MCF 10A (cell line): ENCODE measurements around the gene GPR26. TPM values are rescaled to one million over a fixed set of nuclear protein-coding genes. Genes with fewer than 3 reads are reported as not detected.

Experiments used
- BruUV-seq: library from RNA; stranded (reverse); fragments of 400-500 nt; replicated peaks from 2 replicates; lab custom pipeline; 2021; lab: Mats Ljungman, UMichigan
- CTCF ChIA-PET: fragments of 300-600 bp; sonication (Branson Sonifier 250); formaldehyde crosslinking; extraction: SDS; loops from one replicate; lab custom pipeline; 2021; ENCODE audit warnings: antibody characterized with exemption, inconsistent platforms; lab: Yijun Ruan, JAX
- POLR2A ChIA-PET: fragments of 300-600, 350-650 bp; sonication (Branson Sonifier 250); formaldehyde crosslinking; extraction: SDS; loops from one replicate; lab custom pipeline; 2020; ENCODE audit warnings: antibody characterized with exemption, inconsistent platforms; lab: Yijun Ruan, JAX
- DNase-seq: peaks from one replicate; pipeline ENCODE4 v3.0.0-alpha.2; 2018; ENCODE audit not compliant: unreplicated experiment
- H3K27ac Mint-ChIP-seq: one replicate; pipeline ENCODE4 v1.8.0; 2022; ENCODE audit warnings: mild to moderate bottlenecking, low read depth, mixed read lengths; ENCODE audit not compliant: unreplicated experiment
- H3K27me3 Mint-ChIP-seq: one replicate; pipeline ENCODE4 v1.8.0; 2022; ENCODE audit warnings: mixed read lengths; ENCODE audit not compliant: insufficient read depth, unreplicated experiment
- H3K36me3 Mint-ChIP-seq: one replicate; pipeline ENCODE4 v1.8.0; 2022; ENCODE audit warnings: mild to moderate bottlenecking, moderate library complexity, mixed read lengths; ENCODE audit not compliant: insufficient read depth, unreplicated experiment
- H3K4me1 Mint-ChIP-seq: one replicate; pipeline ENCODE4 v1.8.0; 2022; ENCODE audit warnings: mixed read lengths; ENCODE audit not compliant: insufficient read depth, unreplicated experiment
- H3K4me3 Mint-ChIP-seq: one replicate; pipeline ENCODE4 v1.8.0; 2022; ENCODE audit warnings: mild to moderate bottlenecking, moderate library complexity, mixed read lengths; ENCODE audit not compliant: unreplicated experiment
- H3K9me3 Mint-ChIP-seq: one replicate; pipeline ENCODE4 v1.8.0; 2022; ENCODE audit warnings: mixed read lengths; ENCODE audit not compliant: unreplicated experiment
- intact Hi-C: fragments of 100-400 bp; cut with micrococcal nuclease; formaldehyde crosslinking; loops from 2 replicates; pipeline ENCODE4 v1.14.1; 2022
- total RNA-seq: library from RNA; stranded (reverse); gene quantifications from 2 replicates; pipeline ENCODE4 v1.2.3, GENCODE V29; 2022
- TF ChIP-seq, protein P1 (sequence below): fragments of 200-600 bp; IDR thresholded peaks from one replicate; pipeline ENCODE4 v1.8.0; 2022; ENCODE audit warnings: antibody characterized with exemption, mild to moderate bottlenecking; ENCODE audit not compliant: unreplicated experiment

The GPR26 gene
- total RNA-seq, 1 experiment from 2014 or later = not detected

DNA sequence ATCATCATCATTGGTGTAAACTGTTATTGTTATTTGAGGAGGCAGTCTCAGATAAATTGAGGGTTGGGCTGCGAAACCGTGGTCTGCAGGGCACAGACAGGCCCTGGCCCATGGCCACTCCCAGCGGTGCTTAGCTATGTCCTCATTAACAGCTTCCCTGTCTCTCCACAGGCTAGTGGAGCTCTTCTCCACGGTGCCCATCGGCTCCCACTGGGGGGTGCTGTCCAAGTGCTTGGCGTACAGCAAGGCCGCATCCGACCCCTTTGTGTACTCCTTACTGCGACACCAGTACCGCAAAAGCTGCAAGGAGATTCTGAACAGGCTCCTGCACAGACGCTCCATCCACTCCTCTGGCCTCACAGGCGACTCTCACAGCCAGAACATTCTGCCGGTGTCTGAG, 21.6 kb downstream of the GPR26 start:
- H3K4me1 Mint-ChIP-seq = no peaks in the 10 kb centered on the region
- intact Hi-C loops = no loop called here

DNA sequence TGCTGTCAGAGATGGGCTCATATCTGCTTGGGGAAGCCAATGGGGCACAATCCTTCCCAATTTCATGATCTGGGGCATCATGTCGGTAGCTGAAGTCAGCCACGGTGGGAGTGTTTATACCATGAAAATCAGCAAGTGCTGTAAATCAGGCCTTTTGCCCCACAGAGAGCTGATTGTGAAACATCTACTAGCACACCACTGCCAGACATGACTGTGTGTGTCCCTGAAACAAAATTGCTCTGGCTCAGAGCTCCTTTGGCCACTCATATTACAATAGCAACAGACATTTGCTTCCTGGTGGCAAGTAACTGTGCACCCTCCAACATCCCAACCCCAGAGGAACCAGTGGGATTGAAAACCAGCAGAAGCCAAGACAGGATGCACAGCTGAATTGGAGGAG, 23.7 kb downstream of the GPR26 start:
- no TSS peak for BruUV-seq
- Mint-ChIP-seq H3K27me3 (peaks cover 51% of the 10 kb centered on the region), H3K9me3 (no peaks in the 10 kb centered on the region), H3K36me3 (no peaks in the 10 kb centered on the region), H3K4me1 (no peaks in the 10 kb centered on the region), H3K4me3 (no peak overlapping the region), H3K27ac (no peak overlapping the region)
- POLR2A ChIA-PET = no interaction called here
- TF ChIP-seq, protein P1, sequence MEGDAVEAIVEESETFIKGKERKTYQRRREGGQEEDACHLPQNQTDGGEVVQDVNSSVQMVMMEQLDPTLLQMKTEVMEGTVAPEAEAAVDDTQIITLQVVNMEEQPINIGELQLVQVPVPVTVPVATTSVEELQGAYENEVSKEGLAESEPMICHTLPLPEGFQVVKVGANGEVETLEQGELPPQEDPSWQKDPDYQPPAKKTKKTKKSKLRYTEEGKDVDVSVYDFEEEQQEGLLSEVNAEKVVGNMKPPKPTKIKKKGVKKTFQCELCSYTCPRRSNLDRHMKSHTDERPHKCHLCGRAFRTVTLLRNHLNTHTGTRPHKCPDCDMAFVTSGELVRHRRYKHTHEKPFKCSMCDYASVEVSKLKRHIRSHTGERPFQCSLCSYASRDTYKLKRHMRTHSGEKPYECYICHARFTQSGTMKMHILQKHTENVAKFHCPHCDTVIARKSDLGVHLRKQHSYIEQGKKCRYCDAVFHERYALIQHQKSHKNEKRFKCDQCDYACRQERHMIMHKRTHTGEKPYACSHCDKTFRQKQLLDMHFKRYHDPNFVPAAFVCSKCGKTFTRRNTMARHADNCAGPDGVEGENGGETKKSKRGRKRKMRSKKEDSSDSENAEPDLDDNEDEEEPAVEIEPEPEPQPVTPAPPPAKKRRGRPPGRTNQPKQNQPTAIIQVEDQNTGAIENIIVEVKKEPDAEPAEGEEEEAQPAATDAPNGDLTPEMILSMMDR = no peak
- CTCF ChIA-PET = interaction anchor here (1.2 kb wide), 1 partner anchor 42 kb away, joined by 3 read pairs; no protein-coding TSS in a partner anchor
- intact Hi-C loops = no loop called here
- no peak for DNase-seq

More for the DNA sequence above, 21.6 kb downstream of the GPR26 start:
- CTCF ChIA-PET = interaction anchor here (0.7 kb wide), 1 partner anchor 11 kb away, joined by 3 read pairs; no protein-coding TSS in a partner anchor
- H3K27ac Mint-ChIP-seq = no peak overlapping the region
- TF ChIP-seq, protein P1 = no peak
- H3K4me3 Mint-ChIP-seq = no peak overlapping the region
- no peak for DNase-seq
- peaks cover 45% of the 10 kb centered on the region for H3K27me3 Mint-ChIP-seq
- no peaks in the 10 kb centered on the region for H3K36me3 Mint-ChIP-seq
- POLR2A ChIA-PET = no interaction called here
- H3K9me3 Mint-ChIP-seq = no peaks in the 10 kb centered on the region
- BruUV-seq = no TSS peak

GRCh38 chr10:123703195-123703790, 37.1 kb downstream of the GPR26 start:
- BruUV-seq = no TSS peak
- H3K9me3 Mint-ChIP-seq = no peaks in the 10 kb centered on the region
- peaks cover 50% of the 10 kb centered on the region for H3K27me3 Mint-ChIP-seq
- intact Hi-C loops = no loop called here
- CTCF ChIA-PET = interaction anchor here (0.5 to 0.6 kb wide), 2 partner anchors 175 to 704 kb away, joined by 3 to 4 read pairs; no protein-coding TSS in a partner anchor
- H3K27ac Mint-ChIP-seq = no peak overlapping the region
- H3K4me3 Mint-ChIP-seq = no peak overlapping the region
- no peaks in the 10 kb centered on the region for H3K36me3 Mint-ChIP-seq
- TF ChIP-seq, protein P1 = no peak
- no peaks in the 10 kb centered on the region for H3K4me1 Mint-ChIP-seq
- POLR2A ChIA-PET = no interaction called here
- no peak for DNase-seq

- TF ChIP-seq, protein P1 = no peak
- Mint-ChIP-seq H3K36me3 (no peaks in the 10 kb centered on the region), H3K9me3 (no peaks in the 10 kb centered on the region), H3K27me3 (peaks cover 55% of the 10 kb centered on the region), H3K4me1 (no peaks in the 10 kb centered on the region), H3K27ac (no peak overlapping the region), H3K4me3 (no peak overlapping the region)
- ChIA-PET POLR2A (no interaction called here), CTCF (interaction anchor here (0.5 to 0.7 kb wide), 2 partner anchors 53 to 175 kb away, joined by 3 to 4 read pairs; no protein-coding TSS in a partner anchor)
- intact Hi-C loops = no loop called here
- no peak for DNase-seq
- BruUV-seq = no TSS peak
Measured at GRCh38 chr10:123704076-123704475, 37.9 kb downstream of the GPR26 start.
